Common myeloid progenitor, CD34-positive (primary cell): ENCODE results near the gene BRD1.

Experiments used
- CTCF ChIA-PET: fragments of 350-600 bp; sonication (Branson Sonifier 250); formaldehyde crosslinking; loops from one replicate; lab custom pipeline; 2021; ENCODE audit warnings: antibody characterized with exemption; lab: Charles Lee
- POLR2A ChIA-PET: fragments of 350-600 bp; sonication (Branson Sonifier 250); formaldehyde crosslinking; loops from one replicate; lab custom pipeline; 2021; ENCODE audit warnings: antibody characterized with exemption; lab: Charles Lee
- DNase-seq, 3 donors: peaks; one replicate each; pipeline versions ENCODE4 v3.0.0 to v3.0.0-alpha.2; 2013
- H3K27ac ChIP-seq, 2 experiments: 1 replicate in 1 of 2; 2 replicates in 1 of 2; pipeline ENCODE4 v1.7.0; 2013; ENCODE audit warnings: inconsistent platforms in 2 of 2, low read length in 2 of 2, mild to moderate bottlenecking in 2 of 2, low read depth in 1 of 2, moderate library complexity in 1 of 2; ENCODE audit not compliant: severe bottlenecking in 2 of 2, insufficient read depth in 1 of 2, poor library complexity in 1 of 2
- H3K27me3 ChIP-seq, 5 experiments: replicated peaks in 2 of 5; 1 replicate in 3 of 5; 2 replicates in 2 of 5; pipeline versions ENCODE4 v1.6.1 to v1.7.0; 2013; ENCODE audit warnings: low read length in 4 of 5, mild to moderate bottlenecking in 2 of 5, moderate library complexity in 2 of 5, inconsistent platforms in 1 of 5; ENCODE audit not compliant: insufficient read depth in 5 of 5, control insufficient read depth in 4 of 5
- H3K36me3 ChIP-seq, 4 experiments: 1 replicate in 2 of 4; 2 replicates in 2 of 4; pipeline versions ENCODE4 v1.6.1 to v1.7.0; 2013; ENCODE audit warnings: low read length in 3 of 4, control low read depth in 1 of 4, mild to moderate bottlenecking in 1 of 4; ENCODE audit not compliant: control insufficient read depth in 4 of 4, insufficient read depth in 4 of 4
- H3K4me1 ChIP-seq, 4 experiments: 1 replicate in 3 of 4; 2 replicates in 1 of 4; pipeline versions ENCODE4 v1.6.1 to v1.7.1; 2013; ENCODE audit warnings: low read length in 3 of 4, mild to moderate bottlenecking in 3 of 4, control low read depth in 1 of 4, inconsistent platforms in 1 of 4, moderate library complexity in 1 of 4; ENCODE audit not compliant: control insufficient read depth in 4 of 4, insufficient read depth in 4 of 4; ENCODE audit errors: control extremely low read depth in 1 of 4
- H3K4me3 ChIP-seq, 7 experiments: 1 replicate in 4 of 7; 2 replicates in 3 of 7; pipeline versions ENCODE4 v1.5.1 to v1.7.0; 2013; ENCODE audit warnings: mild to moderate bottlenecking in 7 of 7, low read length in 6 of 7, moderate library complexity in 6 of 7, inconsistent platforms in 2 of 7, low read depth in 2 of 7, control low read depth in 1 of 7; ENCODE audit not compliant: insufficient read depth in 4 of 7, control insufficient read depth in 1 of 7; ENCODE audit errors: extremely low read depth in 1 of 7
- H3K9me3 ChIP-seq, 5 experiments: 1 replicate in 4 of 5; 2 replicates in 1 of 5; pipeline versions ENCODE4 v1.6.1 to v1.7.1; 2013; ENCODE audit warnings: low read length in 4 of 5, mild to moderate bottlenecking in 2 of 5, inconsistent platforms in 1 of 5, low read depth in 1 of 5, moderate library complexity in 1 of 5; ENCODE audit not compliant: control insufficient read depth in 4 of 5, insufficient read depth in 2 of 5; ENCODE audit errors: control extremely low read depth in 1 of 5
- WGBS: methylation state at CpG from one replicate; pipeline ENCODE4 v1.1.5; 2013; ENCODE audit not compliant: insufficient coverage; 5-methylcytosine and 5-hydroxymethylcytosine counted together

BRD1 gene

GRCh38 chr22:49768951-49769690 is 58.6 kb downstream of the BRD1 start:
- no peak for DNase-seq

GRCh38 chr22:49768077-49768910 is 59.4 kb downstream of the BRD1 start:
- POLR2A ChIA-PET = interaction anchor here (0.6 to 1.0 kb wide), 3 partner anchors 24 to 277 kb away, joined by 3 to 4 read pairs (median 3); no protein-coding TSS in a partner anchor
- WGBS = 97% methylated on average over 10 of the region's 18 CpGs
- peaks cover 0 to 16% (median 10%) of the 10 kb centered on the region in 5 experiments for H3K9me3 ChIP-seq
- H3K4me3 ChIP-seq = no peak overlapping the region
- H3K27ac ChIP-seq = no peak overlapping the region
- no peaks in the 10 kb centered on the region for H3K27me3 ChIP-seq
- H3K4me1 ChIP-seq = peaks cover 0 to 23% (median 16%) of the 10 kb centered on the region in 4 experiments
- CTCF ChIA-PET = interaction anchor here (0.8 to 2.6 kb wide), 9 partner anchors 10 to 469 kb away, joined by 3 to 7 read pairs (median 3); no protein-coding TSS in a partner anchor
- peaks cover 0 to 10% (median 2%) of the 10 kb centered on the region in 4 experiments for H3K36me3 ChIP-seq
- no peak for DNase-seq

More at GRCh38 chr22:49768951-49769690, 58.6 kb downstream of the BRD1 start:
- peaks cover 0 to 16% (median 10%) of the 10 kb centered on the region in 5 experiments for H3K9me3 ChIP-seq
- POLR2A ChIA-PET = no interaction called here
- H3K4me1 ChIP-seq = peaks cover 0 to 29% (median 20%) of the 10 kb centered on the region in 4 experiments
- WGBS = 90% methylated on average over 23 of the region's 24 CpGs
- CTCF ChIA-PET = interaction anchor here (0.9 to 2.6 kb wide), 4 partner anchors 9 to 161 kb away, joined by 3 to 7 read pairs (median 4); no protein-coding TSS in a partner anchor
- H3K27ac ChIP-seq = no peak overlapping the region
- H3K27me3 ChIP-seq = no peaks in the 10 kb centered on the region
- H3K4me3 ChIP-seq = no peak overlapping the region
- H3K36me3 ChIP-seq = peaks cover 0 to 17% (median 8%) of the 10 kb centered on the region in 4 experiments

- CTCF ChIA-PET = interaction anchor here (0.8 to 2.6 kb wide), 9 partner anchors 8 to 469 kb away, joined by 3 to 7 read pairs (median 3); no protein-coding TSS in a partner anchor
- Histone ChIP-seq H3K36me3 (peaks cover 0 to 6% (median 0%) of the 10 kb centered on the region in 4 experiments), H3K4me3 (no peak overlapping the region), H3K27me3 (no peaks in the 10 kb centered on the region), H3K9me3 (peaks cover 0 to 16% (median 10%) of the 10 kb centered on the region in 5 experiments), H3K27ac (no peak overlapping the region), H3K4me1 (peaks cover 0 to 17% (median 9%) of the 10 kb centered on the region in 4 experiments)
- DNase-seq = peak; percentile 63 to 73 (median 69)
- WGBS = 33% methylated on average over 3 of the region's 5 CpGs
- POLR2A ChIA-PET = interaction anchor here (0.6 to 1.0 kb wide), 3 partner anchors 24 to 277 kb away, joined by 3 to 4 read pairs (median 3); no protein-coding TSS in a partner anchor
These were observed 60.2 kb downstream of the BRD1 start for GRCh38 chr22:49767355-49768062.

GRCh38 chr22:49765951-49766350 is 61.7 kb downstream of the BRD1 start:
- Histone ChIP-seq H3K4me3 (no peak overlapping the region), H3K4me1 (peaks cover 0 to 12% (median 6%) of the 10 kb centered on the region in 4 experiments), H3K27me3 (no peaks in the 10 kb centered on the region), H3K36me3 (no peaks in the 10 kb centered on the region), H3K27ac (no peak overlapping the region), H3K9me3 (peaks cover 0 to 16% (median 10%) of the 10 kb centered on the region in 5 experiments)
- no peak for DNase-seq
- CTCF ChIA-PET = interaction anchor here (0.9 kb wide), 1 partner anchor 8 kb away, joined by 3 read pairs; no protein-coding TSS in a partner anchor
- POLR2A ChIA-PET = no interaction called here
- WGBS = 91% methylated on average over 10 of the region's 12 CpGs

- H3K27me3 ChIP-seq = no peaks in the 10 kb centered on the region
- no peak for DNase-seq
- ChIA-PET POLR2A (interaction anchor here (0.6 kb wide), 1 partner anchor 13 kb away, joined by 3 read pairs; no protein-coding TSS in a partner anchor), CTCF (interaction anchor here (0.9 kb wide), 1 partner anchor 9 kb away, joined by 3 read pairs; no protein-coding TSS in a partner anchor)
- H3K27ac ChIP-seq = no peak overlapping the region
- peaks cover 0 to 16% (median 10%) of the 10 kb centered on the region in 5 experiments for H3K9me3 ChIP-seq
- H3K4me1 ChIP-seq = peaks cover 0 to 14% (median 9%) of the 10 kb centered on the region in 4 experiments
- no peaks in the 10 kb centered on the region for H3K36me3 ChIP-seq
- WGBS = 96% methylated on average over 13 of the region's 17 CpGs
- no peak overlapping the region for H3K4me3 ChIP-seq
These were observed 62.4 kb downstream of the BRD1 start for GRCh38 chr22:49765091-49765771.

GRCh38 chr22:49764127-49764581 is 63.5 kb downstream of the BRD1 start:
- H3K36me3 ChIP-seq = no peaks in the 10 kb centered on the region
- DNase-seq = no peak
- no peak overlapping the region for H3K27ac ChIP-seq
- H3K9me3 ChIP-seq = peaks cover 0 to 16% (median 10%) of the 10 kb centered on the region in 5 experiments
- peaks cover 0 to 13% (median 10%) of the 10 kb centered on the region in 4 experiments for H3K4me1 ChIP-seq
- no peak overlapping the region for H3K4me3 ChIP-seq
- 88% methylated on average over 23 of the region's 24 CpGs for WGBS
- ChIA-PET CTCF (no interaction called here), POLR2A (no interaction called here)
- no peaks in the 10 kb centered on the region for H3K27me3 ChIP-seq
